ENCODE measurements around the gene MYD88. TPM values are rescaled to one million over a fixed set of nuclear protein-coding genes. Genes with fewer than 3 reads are reported as not detected.

The MYD88 gene
- total RNA-seq, 1 experiment from 2014 or later, result 32.7 TPM

- ChIA-PET POLR2A (no interaction called here), CTCF (no interaction called here)
- in situ Hi-C loops (cut with HindIII; ENCODE audit: low pct_unique_long_range_greater_than_20kb, low sequenced_read_pairs) (no loop called here), intact Hi-C loops (cut with micrococcal nuclease; ENCODE audit: unreplicated experiment) (no loop called here)
- DNase-seq (ENCODE audit: low read depth, low spot score) (no peak), ATAC-seq (no peak)
- Histone ChIP-seq H3K27ac (ENCODE audit: low read length) (no peak overlapping the region), H3K27me3 (ENCODE audit: control insufficient read depth, insufficient read depth, low read length) (peaks cover 3% of the 10 kb centered on the region; the same call in 1 of the 2 replicates), H3K36me3 (ENCODE audit: control insufficient read depth, insufficient read depth, low read length) (no peaks in the 10 kb centered on the region), H3K4me3 (ENCODE audit: low read depth in 2 of 2, low read length in 2 of 2) (no peak overlapping the region), H3K4me1 (ENCODE audit: control insufficient read depth, insufficient read depth, low read length) (no peaks in the 10 kb centered on the region), H3K9me3 (ENCODE audit: control insufficient read depth, insufficient read depth, low read depth, low read length) (no peaks in the 10 kb centered on the region; the same call in 1 of the 2 replicates)
- BruUV-seq (replicated peaks), result no TSS peak
- TF ChIP-seq SIN3A (IDR thresholded peaks at IDR 0.05; ENCODE audit: borderline replicate concordance, insufficient read depth, low read depth, low read length), result no peak
- TF ChIP-seq REST (IDR thresholded peaks at IDR 0.05; ENCODE audit: insufficient read depth in 1 of 2, low read depth in 2 of 2, low read length in 1 of 2), result no peak
- TF ChIP-seq TCF7L2 (IDR thresholded peaks at IDR 0.05; ENCODE audit: low read depth, low read length), result no peak
- TF ChIP-seq CTCF (IDR thresholded peaks at IDR 0.05), result no peak
- no peak for TF ChIP-seq POLR2AphosphoS5 (IDR thresholded peaks at IDR 0.05; ENCODE audit: low read depth, low read length)
These were observed 36.5 kb upstream of the MYD88 start for GRCh38 chr3:38101811-38102443.

GRCh38 chr3:38102444-38102814, 36.0 kb upstream of the MYD88 start:
- ChIA-PET CTCF (interaction anchor here (0.5 kb wide), 1 partner anchor 196 kb away, joined by 3 read pairs; no protein-coding TSS in a partner anchor), POLR2A (no interaction called here)
- Histone ChIP-seq H3K27ac (ENCODE audit: low read length) (no peak overlapping the region), H3K4me1 (ENCODE audit: control insufficient read depth, insufficient read depth, low read length) (no peaks in the 10 kb centered on the region), H3K4me3 (ENCODE audit: low read depth in 2 of 2, low read length in 2 of 2) (no peak overlapping the region), H3K27me3 (ENCODE audit: control insufficient read depth, insufficient read depth, low read length) (peaks cover 3% of the 10 kb centered on the region; the same call in 1 of the 2 replicates), H3K36me3 (ENCODE audit: control insufficient read depth, insufficient read depth, low read length) (no peaks in the 10 kb centered on the region), H3K9me3 (ENCODE audit: control insufficient read depth, insufficient read depth, low read depth, low read length) (no peaks in the 10 kb centered on the region; the same call in 1 of the 2 replicates)
- DNase-seq (ENCODE audit: low read depth, low spot score), result no peak
- intact Hi-C loops (cut with micrococcal nuclease; ENCODE audit: unreplicated experiment), result no loop called here
- in situ Hi-C loops (cut with HindIII; ENCODE audit: low pct_unique_long_range_greater_than_20kb, low sequenced_read_pairs), result no loop called here
- no TSS peak for BruUV-seq (replicated peaks)
- TF ChIP-seq REST (IDR thresholded peaks at IDR 0.05; ENCODE audit: insufficient read depth in 1 of 2, low read depth in 2 of 2, low read length in 1 of 2), result no peak
- no peak for TF ChIP-seq POLR2AphosphoS5 (IDR thresholded peaks at IDR 0.05; ENCODE audit: low read depth, low read length)
- TF ChIP-seq TCF7L2 (IDR thresholded peaks at IDR 0.05; ENCODE audit: low read depth, low read length), result no peak
- TF ChIP-seq CTCF (IDR thresholded peaks at IDR 0.05), result no peak
- no peak for TF ChIP-seq SIN3A (IDR thresholded peaks at IDR 0.05; ENCODE audit: borderline replicate concordance, insufficient read depth, low read depth, low read length)
- ATAC-seq, result no peak
